Endometrial microvascular endothelial cells (primary cell): ENCODE measurements around the gene USP36. TPM values are rescaled to one million over a fixed set of nuclear protein-coding genes. Genes with fewer than 3 reads are reported as not detected.
"Not testable (repeated sequence)": the region's sequence is repeated elsewhere in the genome, so short reads cannot be mapped to it uniquely, and the experiment has no call there.

ENCODE experiments used
- in situ Hi-C: cut with HindIII; loops from 2 replicates; pipeline ENCODE4 v1.10.0; 2017; ENCODE audit warnings: low sequenced_read_pairs, low pct_unique_long_range_greater_than_20kb; ENCODE audit errors: inconsistent ontology term
- total RNA-seq: library from RNA; depleted of rRNA; stranded (reverse); fragments of >200 nt; gene quantifications from one replicate; pipeline ENCODE4 v1.2.3, GENCODE V29; 2015; ENCODE audit errors: inconsistent ontology term

The USP36 gene
- total RNA-seq, 1 donor from 2014 or later, result 38.4 TPM

GRCh38 chr17:78875363-78876093, 34.9 kb upstream of the USP36 start:
- in situ Hi-C loops, result no loop called here

GRCh38 chr17:78873519-78874340, 33.1 kb upstream of the USP36 start:
- in situ Hi-C loops, result no loop called here

DNA sequence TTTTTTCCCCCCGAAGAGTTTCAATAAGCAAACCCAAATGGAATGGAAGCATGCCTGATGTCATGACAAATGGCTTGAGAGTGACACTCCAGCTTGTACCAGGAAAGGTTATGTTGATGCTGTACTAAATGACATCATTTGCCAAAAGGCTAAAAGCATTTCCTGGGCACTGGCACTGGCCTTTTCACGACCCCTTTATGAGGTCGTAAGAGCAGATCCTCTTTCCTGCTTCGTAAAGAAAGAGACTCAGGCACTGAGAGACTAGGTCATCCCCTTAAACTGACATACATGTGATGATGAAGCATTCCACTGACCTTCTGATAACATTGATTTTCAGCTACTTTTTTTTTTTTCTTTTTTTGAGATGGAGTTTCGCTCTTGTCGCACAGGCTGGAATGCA, 31.9 kb upstream of the USP36 start:
- in situ Hi-C loops, result no loop called here

GRCh38 chr17:78870621-78871020, 30.0 kb upstream of the USP36 start:
- in situ Hi-C loops, result no loop called here

GRCh38 chr17:78868391-78868790, 27.8 kb upstream of the USP36 start:
- in situ Hi-C loops, result no loop called here

DNA sequence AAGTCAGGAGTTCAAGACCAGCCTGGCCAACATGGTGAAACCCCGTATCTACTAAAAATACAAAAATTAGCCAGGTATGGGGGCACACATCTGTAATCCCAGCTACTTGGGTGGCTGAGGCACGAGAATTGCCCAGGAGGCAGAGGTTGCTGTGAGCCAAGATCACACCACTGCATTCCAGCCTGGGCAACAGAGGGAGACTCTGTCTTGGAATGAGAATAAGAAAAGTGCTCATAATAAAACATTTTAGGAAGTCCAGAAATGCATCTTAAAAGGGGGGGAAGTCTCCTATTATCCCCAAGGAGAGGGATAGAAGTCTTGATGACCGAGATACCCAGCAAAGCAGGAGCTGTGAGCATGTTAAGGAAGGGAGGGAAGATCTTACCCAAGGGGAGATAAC, 26.4 kb upstream of the USP36 start:
- in situ Hi-C loops, result not testable (repeated sequence)

GRCh38 chr17:78865682-78866390, 25.2 kb upstream of the USP36 start:
- in situ Hi-C loops, result no loop called here

DNA sequence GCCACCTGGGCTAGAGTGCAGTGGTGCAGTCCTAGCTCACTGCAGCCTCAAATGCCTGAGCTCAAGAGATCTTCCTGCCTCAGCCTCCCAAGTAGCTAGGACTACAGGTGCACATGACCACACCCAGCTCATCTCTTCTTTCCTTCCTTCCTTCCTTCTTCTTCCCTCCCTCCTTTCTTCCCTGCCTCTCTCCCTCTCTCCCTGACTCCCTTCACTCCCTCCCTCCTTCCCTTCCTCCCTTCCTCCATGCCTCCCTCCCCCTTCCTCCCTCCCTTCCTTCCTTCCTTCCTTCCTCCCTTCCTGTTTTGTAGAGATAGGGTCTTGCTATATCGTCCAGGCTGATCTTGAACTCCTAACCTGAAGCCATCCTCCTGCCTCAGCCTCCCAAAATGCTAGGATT, 23.5 kb upstream of the USP36 start:
- in situ Hi-C loops, result no loop called here

GRCh38 chr17:78862073-78863023, 21.7 kb upstream of the USP36 start:
- in situ Hi-C loops, result no loop called here

- in situ Hi-C loops, result no loop called here
Measured at GRCh38 chr17:78861229-78861628, 20.6 kb upstream of the USP36 start.

DNA sequence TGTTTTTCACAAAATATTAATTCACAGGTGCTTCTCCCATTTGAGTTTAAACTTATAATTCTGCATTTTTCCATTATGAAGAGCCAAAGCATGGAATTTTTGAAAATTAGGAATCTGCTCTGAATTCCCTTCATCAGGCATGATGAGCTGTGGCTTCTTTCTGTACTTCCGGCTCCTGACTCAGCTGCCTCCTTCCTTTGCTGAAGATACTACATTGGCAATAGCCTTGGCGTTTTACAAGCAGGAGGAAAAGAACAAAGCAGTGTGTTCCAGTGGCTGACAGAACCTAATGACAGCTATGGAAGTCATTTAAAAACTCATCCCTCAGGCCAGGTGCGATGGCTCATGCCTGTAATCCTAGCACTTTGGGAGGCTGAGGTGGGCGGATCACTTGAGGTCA, 18.4 kb upstream of the USP36 start:
- in situ Hi-C loops, result no loop called here

DNA sequence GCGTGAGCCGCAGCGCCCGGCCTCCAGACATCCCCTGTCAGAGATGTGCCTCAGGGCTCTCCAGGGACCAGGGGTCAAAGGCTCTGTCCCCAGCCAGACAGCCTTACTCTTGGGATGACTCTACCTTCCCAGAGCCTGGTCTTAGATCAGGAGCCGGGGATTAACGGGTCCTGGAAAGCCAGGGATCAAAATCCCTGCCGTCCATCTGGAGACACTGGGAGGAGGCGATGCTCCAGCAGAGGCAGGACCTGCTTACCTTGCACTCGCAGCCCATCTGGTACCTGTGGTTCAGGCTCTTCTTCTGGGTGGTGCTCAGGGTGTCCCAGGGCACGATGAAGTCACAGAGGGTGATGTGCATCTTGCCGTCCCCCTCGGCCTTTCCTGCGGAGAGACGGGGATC, 16.7 kb upstream of the USP36 start:
- in situ Hi-C loops, result no loop called here

DNA sequence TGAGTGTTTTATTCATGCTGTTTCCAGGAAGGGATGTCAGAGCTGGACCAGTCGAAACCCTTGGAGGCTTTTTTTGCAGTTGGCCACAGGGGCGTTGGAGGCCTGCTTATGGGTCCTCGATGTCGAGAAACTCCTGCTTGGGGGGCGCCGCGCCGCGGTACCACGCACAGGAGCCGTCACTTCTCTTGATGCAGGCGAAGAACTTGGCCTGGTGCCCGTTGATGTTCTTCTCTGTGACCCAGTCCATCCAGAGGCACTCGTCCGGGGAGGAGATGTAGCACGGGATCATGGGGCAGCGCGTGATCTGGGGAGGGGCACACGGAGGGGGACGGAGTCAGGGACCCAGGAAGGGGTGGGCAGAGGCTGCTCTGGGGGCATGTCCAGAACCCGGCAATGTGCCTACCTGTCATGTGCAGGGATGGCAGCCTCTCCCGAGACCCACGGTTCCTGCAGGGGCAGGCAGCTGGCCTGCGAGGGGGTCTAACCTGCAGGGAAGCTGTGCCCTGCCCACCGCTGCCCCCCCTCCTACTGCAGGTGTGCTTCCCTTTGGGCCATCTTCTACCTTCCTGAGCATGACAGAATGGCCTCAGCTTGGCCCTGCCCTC, 15.0 kb upstream of the USP36 start:
- in situ Hi-C loops, result no loop called here

GRCh38 chr17:78854508-78854907, 13.9 kb upstream of the USP36 start:
- in situ Hi-C loops, result no loop called here

DNA sequence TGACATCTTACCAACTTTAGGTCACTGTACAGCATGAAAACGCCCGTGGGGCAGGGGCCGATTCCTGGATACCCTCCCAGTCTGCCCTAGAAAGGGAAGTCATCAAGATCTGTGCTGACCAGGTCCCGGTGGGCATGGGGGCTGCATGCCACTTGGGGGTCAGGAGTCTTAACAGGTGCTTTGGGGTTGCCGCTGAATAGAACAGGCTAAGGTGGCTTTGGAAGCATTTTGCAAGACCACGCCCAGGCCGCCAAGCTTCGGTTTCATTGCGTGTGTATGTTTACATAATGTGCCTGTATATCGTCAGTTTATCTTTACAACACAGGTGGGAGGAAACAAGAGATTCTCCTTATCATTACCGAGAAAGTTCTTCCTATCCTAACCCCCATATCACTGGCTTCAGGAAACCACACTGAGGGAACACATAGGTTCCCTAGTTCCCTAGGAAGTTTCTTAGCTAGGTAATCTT, 13.3 kb upstream of the USP36 start:
- in situ Hi-C loops, result no loop called here

DNA sequence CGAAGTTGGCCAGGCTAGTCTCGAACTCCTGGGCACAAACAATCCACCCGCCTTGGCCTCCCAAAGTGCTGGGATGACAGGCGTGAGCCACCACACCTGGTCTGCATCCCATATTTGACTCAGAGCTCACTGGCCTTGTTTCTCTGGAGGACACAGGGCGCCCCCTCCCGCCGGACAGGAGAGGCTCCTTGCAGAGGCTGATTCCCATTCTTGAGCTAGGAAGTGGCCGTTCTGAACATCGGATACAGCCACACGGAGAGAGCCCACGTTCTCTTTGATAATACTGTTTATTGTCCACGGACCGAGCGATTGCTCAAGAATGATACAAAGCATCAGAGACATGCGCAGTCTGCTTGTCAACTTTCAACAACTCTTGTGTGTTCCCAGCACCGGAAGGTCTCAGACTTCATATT, 12.1 kb upstream of the USP36 start:
- in situ Hi-C loops, result no loop called here

DNA sequence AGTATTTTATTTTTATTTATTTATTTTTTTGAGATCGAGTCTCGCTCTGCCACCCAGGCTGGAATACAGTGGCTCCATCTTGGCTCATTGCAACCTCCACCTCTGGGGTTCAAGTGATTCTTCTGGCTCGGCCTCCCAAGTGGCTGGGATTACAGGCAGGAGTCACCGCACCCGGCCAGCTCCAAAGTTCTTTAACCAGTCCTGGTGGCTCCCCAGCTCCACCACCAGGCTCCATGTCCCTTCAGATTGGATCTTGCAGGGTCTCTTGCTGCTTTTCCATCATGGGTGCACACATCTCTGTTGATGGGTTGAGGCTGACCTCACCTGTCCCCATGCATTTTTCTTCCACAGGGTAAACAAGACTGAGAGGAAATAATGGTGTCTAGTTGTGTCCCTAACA, 8.4 kb upstream of the USP36 start:
- in situ Hi-C loops, result loop anchor here (25.0 kb wide), 1 partner anchor 138 kb away; the partner anchor contains the start of gene LGALS3BP

DNA sequence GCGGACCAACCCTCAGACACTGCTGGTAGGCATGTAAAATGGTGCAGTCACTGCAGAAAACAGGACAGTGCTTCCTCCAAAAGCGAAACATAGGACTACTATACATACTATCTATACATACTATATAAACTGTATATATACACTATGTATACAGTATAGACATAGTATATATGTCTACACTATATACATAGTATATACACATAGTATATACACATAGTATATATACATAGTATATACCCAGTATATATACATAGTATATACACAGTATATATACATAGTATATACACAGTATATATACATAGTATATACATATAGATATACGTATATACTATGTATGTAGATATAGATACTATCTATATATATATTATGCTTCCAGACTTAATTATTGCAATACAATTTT, 6.4 kb upstream of the USP36 start:
- in situ Hi-C loops, result loop anchor here (25.0 kb wide), 1 partner anchor 140 kb away; the partner anchor contains the start of gene LGALS3BP
